Heart left ventricle (tissue), 16 donors: ENCODE measurements around the gene NRCAM. TPM values are rescaled to one million over a fixed set of nuclear protein-coding genes. Genes with fewer than 3 reads are reported as not detected.

Experiments
- ATAC-seq, 4 donors: fragments of 200-7000 bp; cut with Tn5 transposase; one replicate each; pipeline ENCODE4 v1.9.1; 2020 to 2022; ENCODE audit warnings: moderate library complexity in 4 of 4, mild to moderate bottlenecking in 3 of 4, moderate number of reproducible peaks in 1 of 4
- DNase-seq, 5 donors: peaks; one replicate each; pipeline ENCODE4 v3.0.0-alpha.2; 2020
- H3K27ac ChIP-seq, 12 donors: fragments of 200-600 bp; sonication (generic) in 4 of 12; one replicate each; pipeline versions ENCODE4 v1.5.0 to v1.8.0; 2016 to 2022; ENCODE audit warnings: mild to moderate bottlenecking in 2 of 12
- H3K27me3 ChIP-seq, 9 donors: fragments of 200-600 bp; sonication (generic) in 2 of 9; one replicate each; pipeline versions ENCODE4 v1.5.1 to v1.8.0; 2016 to 2022; ENCODE audit warnings: mild to moderate bottlenecking in 3 of 9
- H3K36me3 ChIP-seq, 9 donors: fragments of 200-600 bp; sonication (generic) in 2 of 9; one replicate each; pipeline versions ENCODE4 v1.5.0 to v1.8.0; 2018 to 2022; ENCODE audit warnings: mild to moderate bottlenecking in 2 of 9
- H3K4me1 ChIP-seq, 12 donors: fragments of 200-600 bp; sonication (generic) in 4 of 12; one replicate each; pipeline versions ENCODE4 v1.5.0 to v1.8.0; 2016 to 2022; ENCODE audit warnings: mild to moderate bottlenecking in 3 of 12
- H3K4me3 ChIP-seq, 12 donors: fragments of 200-600 bp; sonication (generic) in 4 of 12; one replicate each; pipeline versions ENCODE4 v1.5.0 to v1.8.0; 2017 to 2022; ENCODE audit warnings: mild to moderate bottlenecking in 9 of 12, moderate library complexity in 4 of 12
- H3K9me3 ChIP-seq, 12 donors: fragments of 200-600 bp; sonication (generic) in 4 of 12; one replicate each; pipeline versions ENCODE4 v1.5.0 to v1.8.0; 2016 to 2022; ENCODE audit warnings: mild to moderate bottlenecking in 1 of 12
- POLR2A ChIP-seq, 2 donors: fragments of 450-650 bp; IDR thresholded peaks; one replicate each; pipeline ENCODE4 v1.6.1; 2017; ENCODE audit warnings: antibody characterized with exemption in 2 of 2, mild to moderate bottlenecking in 2 of 2, moderate library complexity in 2 of 2
- WGBS, 4 donors: extraction: QIAGEN DNeasy Blood & Tissue Kit in 2 of 4; methylation state at CpG; one replicate each; pipeline versions ENCODE4 v1.1.5 to v1.1.7; 2013 to 2018; 5-methylcytosine and 5-hydroxymethylcytosine counted together
- intact Hi-C, 10 donors: fragments of 100-400 bp; cut with DNase I; formaldehyde crosslinking; loops; one replicate each; pipeline versions ENCODE4 v1.11.1 to v1.14.2; 2022
- polyA plus RNA-seq, 2 donors: library from polyadenylated mRNA; stranded (reverse); fragments of 200-250 nt; gene quantifications; one replicate each; pipeline ENCODE4 v1.2.3, GENCODE V29; 2013
- total RNA-seq, 9 donors: library from RNA; depleted of rRNA in 2 of 9; stranded (reverse); fragments of >200 nt in 2 of 9; fragmentation: NEBNext Ultra II Directional in 3 of 9; extraction: Animal tissue kit (Norgen Biotek cat#: 25700) in 3 of 9; gene quantifications; one replicate each; pipeline versions ENCODE4 v1.1.0 to v1.2.4, GENCODE V29; 2016 to 2023
- TF ChIP-seq, protein P1 (sequence below), 12 donors: fragments of 200-600 bp; sonication (generic) in 4 of 12; IDR thresholded peaks; one replicate each; pipeline versions ENCODE4 v1.5.0 to v1.8.0; 2018 to 2022; ENCODE audit warnings: antibody characterized with exemption in 12 of 12, mild to moderate bottlenecking in 5 of 12
- donor health status: ischemic (EF 13 %, LVEDD 7.1; RV severe dilation, severe dysfunction).
- donor health status: healthy with polysubstance abuse.
- donor health status: DM: no; HTN: yes; CAD: no.
- donor health status: DM: no; HTN: no; CAD: no.
- donor health status: ischemic (EF 25% LVEDD 6.9; RV normal size, moderate dysfunction).
- donor health status: ischemic (EF 25% LVEDD 5.7; RV mildly dilated, moderate dysfunction).
- donor health status: healthy.
- donor health status: DM: yes; HTN: yes; CAD: no.
- donor health status: ischemic (EF 35%, LVEDD 5.7; RV mildly dilated, moderate dysfunction).
- donor health status: nonischemic (EF 11% LVEDD 7.7; RV severe dilation, severe dysfunction).
- donor health status: DM: yes; HTN: yes; CAD: no.
- donor health status: PGD.
- donor health status: ischemic (EF 29% LVEDD 5.4; RV normal size, mild dysfunction).
- donor health status: nonischemic (EF 23%, LVEDD 6.1; RV moderate dilation, normal function).

The NRCAM gene
- total and polyA plus RNA-seq, 11 donors, result 0.07 to 2.5 (median 0.36) TPM

DNA sequence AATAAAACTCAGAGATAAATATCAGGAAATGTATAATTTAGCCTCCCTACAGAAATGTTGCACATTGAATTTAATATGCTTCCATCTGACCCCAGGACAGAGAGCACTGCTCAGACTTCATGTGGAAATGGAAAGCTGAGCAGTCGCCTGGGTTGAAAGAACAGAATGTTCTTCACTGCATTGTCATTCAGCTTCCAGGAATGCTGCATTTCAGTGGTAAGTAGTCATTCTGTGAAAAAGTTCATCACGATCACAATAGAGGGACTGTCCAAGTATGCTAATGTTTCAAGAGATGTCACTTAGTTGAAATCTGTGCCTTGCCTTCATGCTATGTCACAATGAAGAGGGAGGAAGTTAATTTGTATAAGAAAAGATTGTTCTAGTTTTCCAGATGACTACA, 147.3 kb downstream of the NRCAM start:
- H3K27me3 ChIP-seq, result no peaks in the 10 kb centered on the region
- ATAC-seq (peak in 1 of 4 donors; percentile 34), DNase-seq (no peak)
- TF ChIP-seq POLR2A (IDR thresholded peaks at IDR 0.05), result no peak
- TF ChIP-seq, protein P1, sequence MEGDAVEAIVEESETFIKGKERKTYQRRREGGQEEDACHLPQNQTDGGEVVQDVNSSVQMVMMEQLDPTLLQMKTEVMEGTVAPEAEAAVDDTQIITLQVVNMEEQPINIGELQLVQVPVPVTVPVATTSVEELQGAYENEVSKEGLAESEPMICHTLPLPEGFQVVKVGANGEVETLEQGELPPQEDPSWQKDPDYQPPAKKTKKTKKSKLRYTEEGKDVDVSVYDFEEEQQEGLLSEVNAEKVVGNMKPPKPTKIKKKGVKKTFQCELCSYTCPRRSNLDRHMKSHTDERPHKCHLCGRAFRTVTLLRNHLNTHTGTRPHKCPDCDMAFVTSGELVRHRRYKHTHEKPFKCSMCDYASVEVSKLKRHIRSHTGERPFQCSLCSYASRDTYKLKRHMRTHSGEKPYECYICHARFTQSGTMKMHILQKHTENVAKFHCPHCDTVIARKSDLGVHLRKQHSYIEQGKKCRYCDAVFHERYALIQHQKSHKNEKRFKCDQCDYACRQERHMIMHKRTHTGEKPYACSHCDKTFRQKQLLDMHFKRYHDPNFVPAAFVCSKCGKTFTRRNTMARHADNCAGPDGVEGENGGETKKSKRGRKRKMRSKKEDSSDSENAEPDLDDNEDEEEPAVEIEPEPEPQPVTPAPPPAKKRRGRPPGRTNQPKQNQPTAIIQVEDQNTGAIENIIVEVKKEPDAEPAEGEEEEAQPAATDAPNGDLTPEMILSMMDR (IDR thresholded peaks at IDR 0.05), result no peak
- no peaks in the 10 kb centered on the region for H3K9me3 ChIP-seq
- no peak overlapping the region for H3K27ac ChIP-seq
- H3K36me3 ChIP-seq, result no peaks in the 10 kb centered on the region
- H3K4me3 ChIP-seq, result no peak overlapping the region
- 53 to 79% (median 70%) methylated on average over 2 of the region's 2 CpGs for WGBS, 4 donors
- H3K4me1 ChIP-seq, result peaks cover 0 to 10% (median 0%) of the 10 kb centered on the region in 12 donors
- intact Hi-C loops, result no loop called here

DNA sequence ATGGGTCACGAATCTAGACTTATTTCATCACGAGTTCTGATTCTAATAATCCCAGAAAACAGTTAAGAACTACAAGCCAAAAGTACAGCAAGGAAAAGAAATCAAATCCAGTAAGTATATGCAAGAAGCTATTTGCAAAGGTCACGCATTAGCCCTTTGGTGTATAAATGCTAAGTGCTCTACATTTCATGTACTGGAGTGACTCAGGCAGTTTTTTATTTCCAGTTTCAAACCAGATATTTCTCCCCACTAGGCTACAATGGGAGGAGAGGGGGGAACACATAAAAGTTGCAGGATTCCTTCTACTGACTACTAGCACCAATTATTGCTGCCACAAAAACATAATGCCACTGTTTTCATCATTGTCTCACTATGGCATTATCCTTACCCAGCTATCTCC, 148.0 kb downstream of the NRCAM start:
- Histone ChIP-seq H3K27me3 (no peaks in the 10 kb centered on the region), H3K9me3 (no peaks in the 10 kb centered on the region), H3K4me1 (peaks cover 0 to 10% (median 0%) of the 10 kb centered on the region in 12 donors), H3K27ac (no peak overlapping the region), H3K36me3 (no peaks in the 10 kb centered on the region), H3K4me3 (no peak overlapping the region)
- intact Hi-C loops, result no loop called here
- no peak for TF ChIP-seq POLR2A (IDR thresholded peaks at IDR 0.05)
- TF ChIP-seq, protein P1 (IDR thresholded peaks at IDR 0.05), result no peak
- no peak for DNase-seq
- WGBS, 4 donors, result 92 to 95% (median 93%) methylated on average over 3 of the region's 3 CpGs
- no peak for ATAC-seq

DNA sequence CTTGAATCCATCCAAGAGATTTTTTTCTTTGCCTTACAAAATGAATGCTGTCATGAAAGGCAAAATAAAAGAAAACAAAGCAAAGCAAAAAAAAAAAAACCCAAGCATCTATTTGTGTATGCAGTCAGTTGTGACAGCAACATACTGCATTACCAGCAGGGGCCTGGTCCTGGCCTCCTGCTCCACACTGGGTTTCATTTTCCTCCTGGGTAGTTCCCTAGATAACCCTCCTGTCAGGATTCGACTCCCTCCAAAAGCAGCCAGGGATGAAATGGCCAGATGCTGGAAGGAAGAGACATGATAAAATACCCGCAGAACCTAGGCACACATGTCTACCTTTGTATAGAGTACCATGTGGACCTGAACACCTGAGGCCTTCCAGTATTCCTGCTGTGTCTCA, 148.6 kb downstream of the NRCAM start:
- Histone ChIP-seq H3K9me3 (no peaks in the 10 kb centered on the region), H3K27me3 (no peaks in the 10 kb centered on the region), H3K36me3 (no peaks in the 10 kb centered on the region), H3K4me3 (no peak overlapping the region), H3K27ac (no peak overlapping the region), H3K4me1 (peaks cover 0 to 10% (median 0%) of the 10 kb centered on the region in 12 donors)
- no peak for ATAC-seq
- DNase-seq, result no peak
- WGBS, 4 donors, result 45 to 79% (median 61%) methylated on average over 2 of the region's 2 CpGs
- intact Hi-C loops, result no loop called here
- TF ChIP-seq POLR2A (IDR thresholded peaks at IDR 0.05), result no peak
- TF ChIP-seq, protein P1 (IDR thresholded peaks at IDR 0.05), result no peak

DNA sequence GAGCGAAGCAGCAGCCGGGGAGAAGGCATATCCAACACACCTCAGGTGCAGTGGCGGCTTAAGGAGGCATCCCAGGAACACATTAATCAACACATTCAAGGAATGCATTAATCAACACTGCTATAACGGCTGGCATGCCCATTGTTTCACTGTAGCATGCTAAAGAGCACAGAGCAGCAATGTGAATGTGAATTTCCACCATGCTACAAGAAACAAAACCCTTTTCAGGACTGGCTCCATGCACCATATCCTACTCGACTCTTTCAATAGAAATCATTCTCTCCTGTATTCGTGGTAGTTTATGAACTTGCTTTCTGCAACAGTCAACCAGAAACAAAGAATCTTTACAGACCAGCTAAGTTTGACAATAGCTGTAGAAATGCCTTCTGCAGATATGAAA, 149.0 kb downstream of the NRCAM start:
- no peaks in the 10 kb centered on the region for H3K36me3 ChIP-seq

More for the DNA sequence above, 149.0 kb downstream of the NRCAM start:
- TF ChIP-seq, protein P1 (IDR thresholded peaks at IDR 0.05), result no peak
- no peak for TF ChIP-seq POLR2A (IDR thresholded peaks at IDR 0.05)
- Histone ChIP-seq H3K9me3 (no peaks in the 10 kb centered on the region), H3K27me3 (no peaks in the 10 kb centered on the region), H3K4me1 (peaks cover 0 to 10% (median 0%) of the 10 kb centered on the region in 12 donors), H3K27ac (no peak overlapping the region), H3K4me3 (no peak overlapping the region)
- no peak for DNase-seq
- WGBS, 4 donors, result 70 to 81% (median 75%) methylated on average over 6 of the region's 6 CpGs
- ATAC-seq, result no peak
- intact Hi-C loops, result no loop called here
